Hematopoietic multipotent progenitor cell (in vitro differentiated cells): Measurements from ENCODE around the gene HLA-DPA1. TPM values are rescaled to one million over a fixed set of nuclear protein-coding genes. Genes with fewer than 3 reads are reported as not detected.
"Not testable (repeated sequence)": the region's sequence is repeated elsewhere in the genome, so short reads cannot be mapped to it uniquely, and the experiment has no call there.

Source experiments
- DNase-seq, 3 donors: peaks; one replicate each; pipeline ENCODE4 v3.0.0-alpha.2; 2011 to 2015; ENCODE audit warnings: low read depth in 2 of 3, low spot score in 2 of 3
- total RNA-seq: library from RNA; depleted of rRNA; stranded (reverse); fragments of >200 nt; gene quantifications from one replicate; pipeline ENCODE4 v1.2.3, GENCODE V29; 2012

HLA-DPA1 gene
- total RNA-seq, 1 donor, result 618 TPM

- no peak for DNase-seq
Observed at GRCh38 chr6:33066917-33067521, 6.4 kb downstream of the HLA-DPA1 start.

DNA sequence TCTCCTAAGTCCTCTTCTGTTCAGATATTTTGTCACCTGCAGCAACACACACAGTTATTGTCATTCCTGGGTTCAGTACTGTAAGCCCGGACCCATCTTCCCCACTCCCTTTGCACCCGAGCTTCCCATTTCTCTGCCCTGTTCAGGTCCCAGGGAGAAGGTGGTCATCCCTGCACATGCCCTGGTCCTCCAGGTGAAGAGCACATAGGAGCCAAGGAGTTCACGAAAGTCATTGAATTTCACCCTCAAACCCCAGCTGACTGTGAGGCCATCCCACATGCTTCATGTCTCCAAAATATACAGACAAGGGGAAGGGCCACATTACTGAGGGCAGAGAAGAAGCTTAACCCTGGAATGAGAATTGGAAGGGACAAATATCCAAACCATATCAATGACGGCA, 8.1 kb downstream of the HLA-DPA1 start:
- no peak for DNase-seq

DNA sequence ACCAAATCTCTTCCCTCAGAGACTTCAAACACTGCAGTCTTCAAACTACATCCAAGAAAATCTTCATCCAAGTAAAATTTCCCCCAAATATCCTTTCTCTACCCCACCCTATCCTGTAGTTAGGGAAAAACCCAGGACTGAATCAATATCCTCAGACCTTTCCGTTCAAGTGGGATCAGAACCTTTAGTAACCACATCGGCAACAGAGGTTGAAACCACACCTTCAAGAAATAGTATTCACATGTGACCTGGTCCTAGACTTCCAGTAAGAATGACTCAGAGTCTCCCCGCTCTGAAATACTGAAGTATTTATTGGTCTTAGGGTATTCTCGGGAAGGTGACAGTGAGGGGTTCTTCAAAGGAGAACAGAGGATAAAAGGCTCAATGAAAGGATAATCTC, 8.7 kb downstream of the HLA-DPA1 start:
- DNase-seq, result no peak

GRCh38 chr6:33063435-33063834, 10.0 kb downstream of the HLA-DPA1 start:
- DNase-seq, result not testable (repeated sequence)

DNA sequence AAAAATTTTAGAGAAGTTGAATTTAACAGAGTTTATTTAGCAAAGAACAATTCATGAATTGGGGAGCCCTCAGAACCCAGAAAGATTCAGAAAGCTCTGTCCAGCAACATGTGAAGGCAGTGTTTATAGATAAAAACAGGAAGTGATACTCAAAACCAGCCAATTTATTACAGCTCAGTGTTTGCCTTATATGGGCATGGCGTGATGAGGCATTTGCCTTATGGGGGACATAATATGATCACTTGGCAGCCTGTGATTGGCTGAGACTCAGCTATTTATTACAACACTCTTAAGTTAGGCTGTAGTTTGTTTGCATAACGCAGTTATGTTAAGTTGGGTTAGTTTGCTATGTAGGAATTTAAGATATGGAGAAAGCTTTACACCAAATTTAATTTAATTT, 11.5 kb downstream of the HLA-DPA1 start:
- peak in 2 of 3 donors; percentile 64 to 65 for DNase-seq

DNA sequence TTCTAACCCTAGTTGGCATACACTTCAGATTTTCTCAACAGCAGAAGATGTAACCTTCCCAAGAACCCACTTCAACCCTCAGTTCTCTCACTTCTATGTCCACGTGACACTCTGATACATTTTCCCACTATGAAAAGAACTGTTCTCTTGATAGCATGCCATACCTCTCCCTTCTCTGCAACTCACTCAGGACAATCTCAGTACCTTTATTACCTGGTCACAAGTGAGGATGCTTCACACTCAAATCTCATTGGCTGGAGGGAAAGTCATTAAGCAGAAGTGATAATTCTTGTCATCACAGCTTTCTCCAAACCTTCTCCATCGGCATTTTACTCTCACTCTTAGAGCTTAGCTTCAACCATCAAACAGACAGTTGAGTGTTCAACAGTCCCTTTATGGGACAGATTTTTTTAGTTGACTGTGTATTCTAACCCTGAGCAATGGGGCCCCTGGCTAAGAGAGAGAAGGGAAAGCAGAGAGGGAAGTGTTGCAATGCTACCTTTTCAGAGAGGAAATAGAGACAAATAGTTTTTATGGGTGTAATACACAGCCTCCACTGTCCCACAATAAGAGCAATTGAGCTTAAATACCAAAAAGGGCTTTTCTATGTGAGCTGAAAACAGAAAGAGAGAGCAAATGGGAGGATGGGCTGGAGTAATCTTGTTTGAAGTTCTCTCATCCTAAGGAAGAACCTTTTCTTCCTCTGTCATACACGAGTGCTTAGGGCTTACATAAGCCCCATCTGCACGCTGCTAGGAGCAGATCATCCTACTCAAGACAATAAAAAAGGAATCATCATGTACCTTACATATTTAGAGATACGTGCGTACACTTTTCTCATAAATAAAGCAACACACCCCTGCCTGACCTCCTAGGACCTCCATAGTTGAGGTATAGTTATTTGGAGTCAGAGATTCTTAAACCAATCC, 16.0 kb downstream of the HLA-DPA1 start:
- DNase-seq, result no peak

DNA sequence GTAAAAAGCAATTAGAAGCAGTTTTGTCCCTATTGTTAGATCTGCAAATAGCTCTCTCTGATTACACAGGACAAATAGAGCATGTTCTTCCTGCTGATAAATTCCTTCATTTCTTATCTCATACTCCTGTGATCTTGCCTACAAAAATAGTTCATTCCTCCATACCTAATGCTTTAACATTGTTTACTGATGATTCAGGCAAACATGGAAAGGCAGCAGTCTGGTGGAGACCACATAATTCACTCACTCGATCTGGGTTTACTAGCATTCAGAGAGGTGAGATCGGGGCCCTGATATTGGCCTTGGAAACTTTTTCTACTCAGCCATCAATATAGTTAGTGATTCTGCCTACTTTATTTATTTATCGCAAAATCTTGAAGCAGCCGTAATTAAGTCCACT, 20.2 kb downstream of the HLA-DPA1 start:
- no peak for DNase-seq

GRCh38 chr6:33052627-33053026, 20.8 kb downstream of the HLA-DPA1 start:
- DNase-seq, result no peak

DNA sequence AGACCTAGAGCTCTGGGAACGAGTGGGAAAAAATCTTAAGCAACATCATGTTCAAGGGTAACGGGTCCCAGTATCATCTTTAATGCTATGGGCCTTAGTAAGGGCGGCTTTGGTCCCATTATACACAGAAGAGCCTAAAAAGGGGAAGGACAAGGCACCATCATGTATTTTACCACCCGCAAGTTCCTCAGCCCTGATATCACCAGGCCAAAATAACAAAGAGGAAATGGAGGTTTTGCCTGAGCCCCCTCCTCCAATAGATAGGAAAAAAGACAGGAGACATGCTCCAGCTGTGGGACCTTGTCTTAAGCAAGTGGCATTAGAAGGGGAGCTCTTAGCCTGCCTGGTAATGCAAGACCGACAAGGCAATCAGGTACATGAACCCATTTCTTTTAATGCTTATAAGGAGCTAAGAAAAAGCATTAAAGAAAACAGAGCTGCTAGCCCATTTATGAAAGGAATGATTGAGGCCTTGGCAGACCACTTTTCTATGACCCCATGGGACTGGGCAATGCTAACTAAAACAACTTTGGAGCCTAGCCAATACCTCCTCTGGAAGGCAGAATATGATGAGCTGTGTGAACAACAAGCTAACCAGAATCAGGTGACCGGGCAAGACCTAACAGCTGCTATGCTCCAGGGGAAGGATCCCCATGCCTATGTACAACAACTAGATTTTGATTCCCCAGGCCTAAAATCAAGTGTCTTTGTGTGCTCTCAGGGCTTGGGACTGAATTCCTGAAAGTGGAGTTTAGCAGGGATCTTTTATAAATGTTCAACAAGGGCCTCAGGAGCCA, 23.2 kb downstream of the HLA-DPA1 start:
- DNase-seq, result peak in 1 of 3 donors; percentile 29

- peak in 1 of 3 donors; percentile 25 for DNase-seq
Observed at GRCh38 chr6:33049323-33050013, 24.0 kb downstream of the HLA-DPA1 start.

DNA sequence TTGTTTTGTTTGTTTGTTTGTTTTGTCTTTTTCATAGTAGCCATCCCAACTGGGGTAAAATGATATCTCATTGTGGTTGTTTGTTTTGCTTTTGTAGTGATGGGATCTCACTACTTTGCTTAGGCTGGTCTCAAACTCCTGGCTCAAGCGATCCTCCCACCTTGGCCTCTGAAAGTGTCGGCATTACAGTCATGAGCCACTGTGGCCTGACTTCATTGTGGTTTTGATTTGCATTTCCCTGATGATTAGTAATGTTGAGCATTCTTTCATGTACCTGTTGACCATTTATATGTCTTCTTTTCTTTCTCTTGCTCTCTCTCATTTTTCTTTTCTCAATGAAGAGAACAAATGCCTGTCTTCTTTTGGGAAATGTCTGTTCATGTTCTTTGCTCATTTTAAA, 33.3 kb downstream of the HLA-DPA1 start:
- DNase-seq, result no peak

DNA sequence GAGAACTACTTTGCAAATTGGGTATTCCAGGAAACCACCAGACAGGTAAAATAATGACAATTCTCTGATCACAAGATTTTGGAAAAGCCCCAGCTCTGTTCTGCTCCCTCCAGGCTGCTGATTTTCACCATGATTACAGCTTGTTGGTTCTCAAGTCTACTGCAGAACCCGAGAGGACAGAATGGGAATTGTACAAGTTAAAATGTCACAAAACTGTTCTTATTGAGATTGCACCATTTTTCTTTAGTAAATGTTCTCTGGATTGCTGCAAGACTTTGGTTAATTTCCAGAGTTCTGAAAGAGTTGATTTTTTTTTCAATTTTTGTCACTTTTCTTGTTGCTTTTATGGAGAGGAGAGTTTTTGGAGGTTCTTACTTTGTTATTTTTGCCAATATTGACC, 36.9 kb downstream of the HLA-DPA1 start:
- no peak for DNase-seq

GRCh38 chr6:33034554-33034953, 38.9 kb downstream of the HLA-DPA1 start:
- DNase-seq, result no peak

DNA sequence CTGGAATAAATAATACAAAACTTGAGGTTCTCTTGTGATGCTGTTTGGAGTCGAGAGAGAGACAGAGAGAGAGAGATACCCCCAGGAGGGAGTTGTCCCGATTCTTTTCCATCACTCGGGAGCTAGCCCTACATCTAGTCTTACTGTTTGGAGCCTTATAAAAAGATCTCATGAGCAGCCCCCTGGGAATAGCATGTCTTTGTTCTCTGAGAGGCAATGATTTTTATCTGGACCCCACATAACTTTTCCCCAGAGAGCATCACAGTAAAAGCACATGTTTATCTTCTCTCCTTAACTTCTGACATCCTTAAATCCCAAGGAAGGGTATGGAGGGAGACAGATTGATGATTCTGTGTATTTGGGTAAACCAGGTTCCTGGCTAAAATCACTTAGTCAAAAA, 43.2 kb downstream of the HLA-DPA1 start:
- DNase-seq, result no peak

GRCh38 chr6:33029328-33030184, 43.9 kb downstream of the HLA-DPA1 start:
- DNase-seq, result peak in 2 of 3 donors; percentile 79 to 92

GRCh38 chr6:33028220-33028849, 45.1 kb downstream of the HLA-DPA1 start:
- peak in 1 of 3 donors; percentile 22 for DNase-seq

GRCh38 chr6:33024521-33024920, 48.9 kb downstream of the HLA-DPA1 start:
- no peak for DNase-seq

- DNase-seq, result no peak
Observed at GRCh38 chr6:33023536-33023935, 49.9 kb downstream of the HLA-DPA1 start.

GRCh38 chr6:33021917-33022316, 51.5 kb downstream of the HLA-DPA1 start:
- no peak for DNase-seq
